Bronchial epithelial cell (primary cell): ENCODE data around the gene FLNB. TPM values are rescaled to one million over a fixed set of nuclear protein-coding genes. Genes with fewer than 3 reads are reported as not detected.

Source experiments
- DNase-seq: peaks from one replicate; pipeline ENCODE4 v3.0.0-alpha.2; 2010; ENCODE audit warnings: low read depth
- FAIRE-seq: peaks from 2 replicates; lab custom pipeline; 2011; peaks lifted over from hg19 to GRCh38; lab: Jason Lieb, UNC
- H3K27me3 ChIP-seq: 2 replicates; pipeline ENCODE4 v1.5.1; 2011; ENCODE audit warnings: low read length; ENCODE audit not compliant: control insufficient read depth, insufficient read depth
- H3K36me3 ChIP-seq: 2 replicates; pipeline ENCODE4 v1.5.1; 2011; ENCODE audit warnings: low read length; ENCODE audit not compliant: control insufficient read depth, insufficient read depth
- H3K4me3 ChIP-seq: 2 replicates; pipeline ENCODE4 v1.5.1; 2011; ENCODE audit warnings: mild to moderate bottlenecking, low read depth, low read length, control low read depth
- total RNA-seq: library from RNA; depleted of rRNA; stranded (reverse); fragments of >200 nt; gene quantifications from 2 replicates; pipeline ENCODE4 v1.2.1, GENCODE V29; 2014
- TF ChIP-seq, protein P1 (sequence below): IDR thresholded peaks from 2 replicates; pipeline ENCODE4 v1.5.1; 2011; ENCODE audit warnings: mild to moderate bottlenecking, moderate library complexity, low read length, control low read depth, inconsistent platforms; ENCODE audit not compliant: insufficient read depth, severe bottlenecking

The FLNB gene
- total RNA-seq, 1 donor from 2014 or later, result 822 TPM

DNA sequence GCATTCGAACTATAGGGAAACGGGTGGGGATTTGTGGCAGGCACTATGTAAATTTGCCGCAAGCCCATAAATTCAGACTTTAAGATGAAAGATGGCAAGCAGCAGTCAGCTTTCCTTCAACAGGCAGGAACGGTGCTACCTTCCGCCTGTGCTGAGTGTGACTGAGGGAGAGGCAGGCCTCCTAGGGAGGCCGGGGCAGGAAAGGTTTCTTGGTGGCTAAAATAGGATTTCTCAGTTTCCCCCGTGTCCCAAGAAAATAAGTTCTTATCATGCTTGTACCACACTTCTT lies 12.5 kb downstream of the FLNB start:
- DNase-seq (no peak), FAIRE-seq (no peak)
- Histone ChIP-seq H3K36me3 (peaks cover 2% of the 10 kb centered on the region), H3K4me3 (no peak overlapping the region), H3K27me3 (no peaks in the 10 kb centered on the region)
- TF ChIP-seq, protein P1, sequence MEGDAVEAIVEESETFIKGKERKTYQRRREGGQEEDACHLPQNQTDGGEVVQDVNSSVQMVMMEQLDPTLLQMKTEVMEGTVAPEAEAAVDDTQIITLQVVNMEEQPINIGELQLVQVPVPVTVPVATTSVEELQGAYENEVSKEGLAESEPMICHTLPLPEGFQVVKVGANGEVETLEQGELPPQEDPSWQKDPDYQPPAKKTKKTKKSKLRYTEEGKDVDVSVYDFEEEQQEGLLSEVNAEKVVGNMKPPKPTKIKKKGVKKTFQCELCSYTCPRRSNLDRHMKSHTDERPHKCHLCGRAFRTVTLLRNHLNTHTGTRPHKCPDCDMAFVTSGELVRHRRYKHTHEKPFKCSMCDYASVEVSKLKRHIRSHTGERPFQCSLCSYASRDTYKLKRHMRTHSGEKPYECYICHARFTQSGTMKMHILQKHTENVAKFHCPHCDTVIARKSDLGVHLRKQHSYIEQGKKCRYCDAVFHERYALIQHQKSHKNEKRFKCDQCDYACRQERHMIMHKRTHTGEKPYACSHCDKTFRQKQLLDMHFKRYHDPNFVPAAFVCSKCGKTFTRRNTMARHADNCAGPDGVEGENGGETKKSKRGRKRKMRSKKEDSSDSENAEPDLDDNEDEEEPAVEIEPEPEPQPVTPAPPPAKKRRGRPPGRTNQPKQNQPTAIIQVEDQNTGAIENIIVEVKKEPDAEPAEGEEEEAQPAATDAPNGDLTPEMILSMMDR, result no peak

DNA sequence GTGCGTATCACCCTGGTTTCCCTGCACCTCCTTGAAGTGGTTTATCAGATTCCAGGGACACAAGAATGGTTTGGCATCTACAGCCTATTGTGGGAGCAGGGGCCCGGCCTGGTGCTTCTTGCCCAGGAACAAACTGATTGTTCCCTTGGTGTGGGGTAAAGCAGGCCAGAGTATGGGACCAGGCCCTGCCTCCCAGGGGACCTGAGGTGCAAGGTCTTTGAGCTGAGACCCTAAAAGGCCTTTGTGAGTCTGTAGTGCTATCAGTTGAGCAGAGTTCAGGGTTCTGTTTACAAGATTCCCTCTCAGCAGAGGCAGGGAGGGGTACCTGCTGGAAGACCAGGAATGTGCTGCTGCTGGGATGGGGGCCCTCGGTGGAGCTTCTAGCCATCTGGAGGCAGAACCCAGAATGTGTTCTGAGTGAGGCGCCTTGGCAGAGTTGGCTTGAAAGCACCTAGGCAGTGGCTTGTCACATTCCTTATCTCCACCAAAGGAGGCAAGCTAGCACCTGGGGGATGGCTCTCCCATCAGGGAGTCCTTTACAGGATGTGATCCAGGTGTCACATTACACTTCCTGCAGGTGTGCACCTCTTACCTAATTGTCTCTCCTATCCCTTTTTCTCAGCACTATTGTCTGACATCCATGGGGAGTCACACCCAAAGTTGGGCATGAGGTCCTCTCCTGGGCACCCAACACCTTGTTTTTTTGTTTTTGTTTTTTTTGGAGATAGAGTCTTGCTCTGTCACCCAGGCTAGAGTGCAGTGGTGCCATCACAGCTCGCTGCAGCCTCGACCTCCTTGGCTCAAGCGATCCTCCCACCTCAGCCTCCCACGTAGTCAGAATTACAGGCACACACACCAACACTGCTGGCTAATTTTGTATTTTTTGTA lies 13.1 kb downstream of the FLNB start:
- FAIRE-seq (no peak), DNase-seq (peak; percentile 48)
- no peak overlapping the region for H3K4me3 ChIP-seq
- TF ChIP-seq, protein P1, result no peak
- H3K36me3 ChIP-seq, result peaks cover 2% of the 10 kb centered on the region
- H3K27me3 ChIP-seq, result no peaks in the 10 kb centered on the region

DNA sequence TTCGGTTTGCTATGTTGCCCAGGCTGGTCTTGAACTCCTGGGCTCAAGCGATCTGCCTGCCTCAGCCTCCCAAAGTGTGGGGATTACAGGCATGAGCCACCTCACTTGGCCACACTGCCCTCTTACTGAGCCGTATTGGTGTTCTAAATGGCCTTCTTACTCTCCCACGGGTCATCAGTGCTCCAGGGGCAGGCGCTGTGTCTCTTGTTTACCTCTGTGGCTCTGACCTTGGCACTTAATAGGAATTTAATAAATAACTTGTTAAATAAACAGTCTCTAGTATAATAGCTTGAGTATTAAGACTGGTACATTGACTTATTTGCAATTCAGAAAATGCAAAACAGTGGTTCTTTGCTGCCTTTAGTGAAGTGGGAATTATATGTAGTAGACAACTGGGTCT lies 13.7 kb downstream of the FLNB start:
- Histone ChIP-seq H3K4me3 (no peak overlapping the region), H3K27me3 (no peaks in the 10 kb centered on the region), H3K36me3 (peaks cover 2% of the 10 kb centered on the region)
- TF ChIP-seq, protein P1, result no peak
- DNase-seq, result no peak
- FAIRE-seq, result no peak

DNA sequence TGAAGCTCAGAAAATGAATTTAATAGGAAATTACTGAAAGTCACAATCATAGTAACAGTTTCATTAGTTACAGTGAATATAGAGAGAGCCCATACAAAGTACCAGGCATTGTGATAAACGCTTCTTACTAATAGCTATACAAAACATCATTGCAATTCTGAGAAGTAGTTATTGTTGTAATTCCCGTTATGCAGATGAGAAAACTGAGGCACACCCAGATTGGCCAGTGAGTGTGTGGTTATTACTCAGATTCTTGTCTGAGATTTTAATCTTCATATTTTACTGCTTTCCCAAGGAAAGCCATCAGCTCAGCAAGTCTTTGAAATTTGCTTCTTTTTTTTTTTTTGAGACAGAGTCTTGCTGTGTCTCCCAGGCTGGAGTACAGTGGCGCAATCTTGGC lies 14.3 kb downstream of the FLNB start:
- no peak for DNase-seq
- no peak for FAIRE-seq
- Histone ChIP-seq H3K27me3 (no peaks in the 10 kb centered on the region), H3K36me3 (peaks cover 2% of the 10 kb centered on the region), H3K4me3 (no peak overlapping the region)
- TF ChIP-seq, protein P1, result no peak

DNA sequence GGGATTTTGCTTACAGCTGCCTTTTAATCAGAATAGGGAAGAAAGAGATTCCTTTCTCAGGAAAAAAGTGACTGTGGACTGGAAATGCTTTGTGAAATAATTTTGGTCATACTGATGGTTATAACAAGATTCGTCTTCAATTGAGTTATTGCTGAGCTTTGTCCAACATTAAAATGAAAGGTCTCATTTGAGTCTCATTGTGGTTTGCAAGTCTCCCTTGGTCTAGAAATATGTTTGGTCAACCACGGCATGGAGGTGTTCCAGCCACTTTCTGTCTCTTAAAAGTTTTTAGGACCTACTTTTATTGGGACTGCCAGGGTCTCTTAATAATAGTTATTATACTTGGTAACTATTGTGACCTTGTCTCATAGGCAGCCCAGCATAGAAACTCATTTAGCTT lies 15.3 kb downstream of the FLNB start:
- Histone ChIP-seq H3K27me3 (no peaks in the 10 kb centered on the region), H3K4me3 (no peak overlapping the region), H3K36me3 (peaks cover 4% of the 10 kb centered on the region)
- TF ChIP-seq, protein P1, result no peak
- DNase-seq (no peak), FAIRE-seq (no peak)

DNA sequence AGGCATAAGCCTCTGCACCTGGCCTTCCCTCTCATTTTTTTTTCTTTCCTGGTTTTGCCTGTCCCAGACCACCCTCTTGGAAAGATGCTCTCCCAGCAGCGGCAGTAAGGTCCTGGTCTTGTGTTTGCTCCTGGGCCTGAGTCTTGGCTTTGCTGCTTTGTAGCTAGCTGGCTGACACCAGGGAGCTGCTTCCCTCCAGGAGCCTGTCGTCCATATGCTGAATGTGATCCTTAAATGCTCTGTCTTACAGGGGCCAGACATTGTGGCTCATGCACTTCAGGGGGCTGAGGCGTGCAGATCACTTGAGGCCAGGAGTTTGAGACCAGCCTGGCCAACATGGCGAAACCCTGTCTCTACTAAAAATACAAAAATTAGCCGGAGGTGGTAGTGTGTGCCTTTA lies 17.2 kb downstream of the FLNB start:
- FAIRE-seq, result no peak
- TF ChIP-seq, protein P1, result no peak
- Histone ChIP-seq H3K27me3 (no peaks in the 10 kb centered on the region), H3K4me3 (no peak overlapping the region), H3K36me3 (peaks cover 1% of the 10 kb centered on the region)
- no peak for DNase-seq
